ENCODE results near the gene LENG8.
A peak's percentile ranks its signal among the peaks of the same experiment; 100 is the strongest.
"Not testable (repeated sequence)": the region's sequence is repeated elsewhere in the genome, so short reads cannot be mapped to it uniquely, and the experiment has no call there.

LENG8 gene

GRCh38 chr19:54457773-54458647, 9.0 kb downstream of the LENG8 start:
- in situ Hi-C loops (cut with HindIII; ENCODE audit: low pct_ligation_motif_present, low pct_unique_long_range_greater_than_20kb, low sequenced_read_pairs): no loop called here
- no peak for DNase-seq

- in situ Hi-C loops (cut with HindIII; ENCODE audit: low pct_ligation_motif_present, low pct_unique_long_range_greater_than_20kb, low sequenced_read_pairs): no loop called here
- DNase-seq: no peak
Observed at GRCh38 chr19:54458648-54459281, 9.8 kb downstream of the LENG8 start.

GRCh38 chr19:54459282-54460229, 10.6 kb downstream of the LENG8 start:
- no peak for DNase-seq
- in situ Hi-C loops (cut with HindIII; ENCODE audit: low pct_ligation_motif_present, low pct_unique_long_range_greater_than_20kb, low sequenced_read_pairs): no loop called here

- in situ Hi-C loops (cut with HindIII; ENCODE audit: low pct_ligation_motif_present, low pct_unique_long_range_greater_than_20kb, low sequenced_read_pairs): no loop called here
- no peak for DNase-seq
Observed at GRCh38 chr19:54460230-54461005, 11.4 kb downstream of the LENG8 start.

- in situ Hi-C loops (cut with HindIII; ENCODE audit: low pct_ligation_motif_present, low pct_unique_long_range_greater_than_20kb, low sequenced_read_pairs): no loop called here
- no peak for DNase-seq
Observed at GRCh38 chr19:54461210-54461609, 12.2 kb downstream of the LENG8 start.

GRCh38 chr19:54461613-54462012, 12.6 kb downstream of the LENG8 start:
- in situ Hi-C loops (cut with HindIII; ENCODE audit: low pct_ligation_motif_present, low pct_unique_long_range_greater_than_20kb, low sequenced_read_pairs): no loop called here

GRCh38 chr19:54462047-54462654, 13.2 kb downstream of the LENG8 start:
- in situ Hi-C loops (cut with HindIII; ENCODE audit: low pct_ligation_motif_present, low pct_unique_long_range_greater_than_20kb, low sequenced_read_pairs): no loop called here
- no peak for DNase-seq

More at GRCh38 chr19:54461613-54462012, 12.6 kb downstream of the LENG8 start:
- DNase-seq: no peak

- no peak for DNase-seq
- in situ Hi-C loops (cut with HindIII; ENCODE audit: low pct_ligation_motif_present, low pct_unique_long_range_greater_than_20kb, low sequenced_read_pairs): no loop called here
Observed at GRCh38 chr19:54462655-54463530, 13.9 kb downstream of the LENG8 start.

- in situ Hi-C loops (cut with HindIII; ENCODE audit: low pct_ligation_motif_present, low pct_unique_long_range_greater_than_20kb, low sequenced_read_pairs): no loop called here
- peak; percentile 51 for DNase-seq
Observed at GRCh38 chr19:54463531-54464043, 14.6 kb downstream of the LENG8 start, which contains the start of gene LENG9. Gene LENG9, minus strand, starts transcription at chr19:54463778. Its CDS starts 252 bp downstream, at chr19:54463526.

GRCh38 chr19:54464044-54464629, 15.1 kb downstream of the LENG8 start:
- DNase-seq: peak; percentile 79
- in situ Hi-C loops (cut with HindIII; ENCODE audit: low pct_ligation_motif_present, low pct_unique_long_range_greater_than_20kb, low sequenced_read_pairs): no loop called here

GRCh38 chr19:54464630-54465425, 15.8 kb downstream of the LENG8 start:
- DNase-seq: peak; percentile 84
- in situ Hi-C loops (cut with HindIII; ENCODE audit: low pct_ligation_motif_present, low pct_unique_long_range_greater_than_20kb, low sequenced_read_pairs): no loop called here

- DNase-seq: no peak
- in situ Hi-C loops (cut with HindIII; ENCODE audit: low pct_ligation_motif_present, low pct_unique_long_range_greater_than_20kb, low sequenced_read_pairs): no loop called here
Observed at GRCh38 chr19:54465426-54466109, 16.6 kb downstream of the LENG8 start.

GRCh38 chr19:54466110-54466480, 17.1 kb downstream of the LENG8 start:
- DNase-seq; in situ Hi-C loops (cut with HindIII; ENCODE audit: low pct_ligation_motif_present, low pct_unique_long_range_greater_than_20kb, low sequenced_read_pairs): not testable (repeated sequence)

- no peak for DNase-seq
- in situ Hi-C loops (cut with HindIII; ENCODE audit: low pct_ligation_motif_present, low pct_unique_long_range_greater_than_20kb, low sequenced_read_pairs): no loop called here
Observed at GRCh38 chr19:54469496-54469934, 20.5 kb downstream of the LENG8 start.

GRCh38 chr19:54470276-54470887, 21.4 kb downstream of the LENG8 start:
- in situ Hi-C loops (cut with HindIII; ENCODE audit: low pct_ligation_motif_present, low pct_unique_long_range_greater_than_20kb, low sequenced_read_pairs): no loop called here
- DNase-seq: no peak
